Mucosa of rectum (tissue), 2 donors: ENCODE measurements around the gene ATPAF2.

Experiments used
- H3K27ac ChIP-seq, 2 donors: one replicate each; pipeline ENCODE4 v1.7.0; 2013; ENCODE audit warnings: inconsistent platforms in 2 of 2, low read depth in 2 of 2, low read length in 2 of 2
- H3K27me3 ChIP-seq, 2 donors: one replicate each; pipeline ENCODE4 v1.7.0; 2013; ENCODE audit warnings: low read length in 2 of 2; ENCODE audit not compliant: control insufficient read depth in 2 of 2, insufficient read depth in 2 of 2
- H3K36me3 ChIP-seq, 2 donors: one replicate each; pipeline ENCODE4 v1.7.0; 2013; ENCODE audit warnings: low read length in 2 of 2; ENCODE audit not compliant: control insufficient read depth in 2 of 2, insufficient read depth in 2 of 2
- H3K4me1 ChIP-seq, 2 donors: one replicate each; pipeline ENCODE4 v1.7.0; 2013; ENCODE audit warnings: low read length in 2 of 2, mild to moderate bottlenecking in 1 of 2; ENCODE audit not compliant: control insufficient read depth in 2 of 2, insufficient read depth in 2 of 2
- H3K4me3 ChIP-seq, 2 donors: one replicate each; pipeline ENCODE4 v1.7.0; 2013; ENCODE audit warnings: low read length in 2 of 2
- H3K9ac ChIP-seq, 2 donors: one replicate each; pipeline ENCODE4 v1.7.0; 2013; ENCODE audit warnings: low read length in 2 of 2, low read depth in 1 of 2, mild to moderate bottlenecking in 1 of 2
- H3K9me3 ChIP-seq, 2 donors: one replicate each; pipeline ENCODE4 v1.7.0; 2013; ENCODE audit warnings: low read length in 2 of 2; ENCODE audit not compliant: control insufficient read depth in 2 of 2
- donor health status: healthy.
- donor health status: Normal muscosa, but diverticular disease.

Gene ATPAF2

DNA sequence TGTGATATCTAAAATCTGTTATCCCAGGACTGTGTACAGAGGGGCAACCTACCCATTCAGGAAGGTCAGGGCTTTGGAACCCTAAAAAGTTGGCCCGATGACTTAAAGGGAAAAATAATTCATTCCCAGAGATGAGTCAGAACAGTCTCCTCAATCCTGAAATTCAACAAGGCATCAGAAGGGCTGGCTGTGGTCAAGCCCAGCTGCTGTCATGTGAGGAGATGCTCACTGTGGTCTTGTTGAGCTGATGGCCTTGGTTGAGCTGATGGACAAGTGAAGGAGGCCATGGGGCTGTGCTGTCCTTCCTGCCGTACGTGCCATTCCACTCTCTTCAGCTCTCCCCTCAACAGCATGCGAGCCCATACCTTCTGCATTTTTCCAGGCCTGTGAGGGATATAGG, 27.9 kb upstream of the ATPAF2 start:
- Histone ChIP-seq H3K9ac (no peak overlapping the region), H3K36me3 (peaks cover 10 to 27% of the 10 kb centered on the region in 2 donors), H3K4me3 (no peak overlapping the region), H3K4me1 (peaks cover 0 to 3% of the 10 kb centered on the region in 2 donors), H3K9me3 (no peaks in the 10 kb centered on the region), H3K27ac (no peak overlapping the region), H3K27me3 (no peaks in the 10 kb centered on the region)

- H3K9ac ChIP-seq = no peak overlapping the region
- H3K27ac ChIP-seq = no peak overlapping the region
- peaks cover 20 to 32% of the 10 kb centered on the region in 2 donors for H3K36me3 ChIP-seq
- no peaks in the 10 kb centered on the region for H3K9me3 ChIP-seq
- no peaks in the 10 kb centered on the region for H3K4me1 ChIP-seq
- H3K4me3 ChIP-seq = no peak overlapping the region
- no peaks in the 10 kb centered on the region for H3K27me3 ChIP-seq
Observed at GRCh38 chr17:18065546-18065945, 26.6 kb upstream of the ATPAF2 start.

GRCh38 chr17:18064053-18064452, 25.1 kb upstream of the ATPAF2 start:
- no peaks in the 10 kb centered on the region for H3K27me3 ChIP-seq
- H3K9me3 ChIP-seq = no peaks in the 10 kb centered on the region
- H3K9ac ChIP-seq = no peak overlapping the region
- no peak overlapping the region for H3K27ac ChIP-seq
- no peaks in the 10 kb centered on the region for H3K4me1 ChIP-seq
- no peak overlapping the region for H3K4me3 ChIP-seq
- H3K36me3 ChIP-seq = peaks cover 24 to 38% of the 10 kb centered on the region in 2 donors

DNA sequence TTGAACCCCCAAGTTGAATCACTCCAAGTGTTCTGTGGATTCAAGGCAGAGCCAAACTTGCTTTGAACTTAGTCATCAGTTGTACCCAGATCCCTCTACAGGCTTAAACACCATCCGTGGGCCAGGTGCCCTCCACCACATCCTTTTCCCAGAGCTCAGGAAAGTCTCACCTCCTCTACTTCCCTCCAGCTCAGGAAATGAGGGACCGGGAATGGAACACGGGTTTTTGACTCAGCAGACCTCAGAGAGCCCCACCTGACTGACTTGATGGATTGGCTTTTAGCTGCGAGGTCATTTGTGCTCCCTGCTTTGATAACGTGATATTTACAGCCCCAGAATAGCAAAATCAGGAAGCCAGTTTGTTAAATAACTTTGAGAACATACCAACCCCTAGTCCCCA, 20.3 kb upstream of the ATPAF2 start:
- H3K9ac ChIP-seq = no peak overlapping the region
- peaks cover 23 to 40% of the 10 kb centered on the region in 2 donors for H3K36me3 ChIP-seq
- no peaks in the 10 kb centered on the region for H3K9me3 ChIP-seq
- no peaks in the 10 kb centered on the region for H3K27me3 ChIP-seq
- no peak overlapping the region for H3K4me3 ChIP-seq
- no peak overlapping the region for H3K27ac ChIP-seq
- no peaks in the 10 kb centered on the region for H3K4me1 ChIP-seq

- H3K36me3 ChIP-seq = peaks cover 13 to 33% of the 10 kb centered on the region in 2 donors
Observed at GRCh38 chr17:18056214-18056613, 17.2 kb upstream of the ATPAF2 start.

GRCh38 chr17:18055597-18055996, 16.6 kb upstream of the ATPAF2 start:
- peaks cover 9 to 29% of the 10 kb centered on the region in 2 donors for H3K36me3 ChIP-seq
- H3K4me3 ChIP-seq = no peak overlapping the region
- no peak overlapping the region for H3K27ac ChIP-seq
- no peaks in the 10 kb centered on the region for H3K9me3 ChIP-seq
- H3K9ac ChIP-seq = no peak overlapping the region
- H3K4me1 ChIP-seq = no peaks in the 10 kb centered on the region
- no peaks in the 10 kb centered on the region for H3K27me3 ChIP-seq

More at GRCh38 chr17:18056214-18056613, 17.2 kb upstream of the ATPAF2 start:
- no peak overlapping the region for H3K27ac ChIP-seq
- no peaks in the 10 kb centered on the region for H3K9me3 ChIP-seq
- H3K9ac ChIP-seq = no peak overlapping the region
- H3K4me3 ChIP-seq = no peak overlapping the region
- no peaks in the 10 kb centered on the region for H3K4me1 ChIP-seq
- no peaks in the 10 kb centered on the region for H3K27me3 ChIP-seq

DNA sequence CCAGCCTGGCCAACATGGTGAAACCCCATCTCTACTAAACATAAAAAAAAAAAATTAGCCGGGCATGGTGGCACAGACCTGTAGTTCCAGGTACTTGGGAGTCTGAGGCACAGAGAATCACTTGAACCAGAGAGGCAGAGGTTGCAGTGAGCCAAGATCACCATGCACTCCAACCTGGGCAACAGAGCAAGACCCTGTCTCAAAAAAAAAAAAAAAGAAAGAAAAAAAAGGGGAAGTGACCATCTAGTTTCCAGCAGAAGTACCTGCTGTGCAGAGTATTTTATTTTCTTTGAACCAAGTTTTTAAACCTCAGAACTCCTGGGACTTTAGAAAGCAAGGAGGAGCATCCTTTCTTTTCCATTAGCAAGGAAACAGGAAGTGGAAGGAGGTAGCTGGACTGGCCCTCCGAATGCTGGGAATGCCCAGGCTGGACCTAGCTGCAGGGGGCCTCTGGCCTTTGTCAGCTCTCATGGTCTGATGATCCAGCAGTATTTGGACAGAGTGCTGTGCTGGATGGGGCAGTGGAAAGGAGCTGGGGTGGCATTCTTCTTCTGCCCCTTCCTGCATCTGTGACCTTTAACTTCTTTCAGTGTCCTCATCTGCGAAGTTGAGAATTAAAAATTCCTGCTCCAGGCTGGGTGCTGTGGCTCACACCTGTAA, 6.9 kb upstream of the ATPAF2 start:
- H3K27ac ChIP-seq = no peak overlapping the region
- peaks cover 6 to 7% of the 10 kb centered on the region in 2 donors for H3K36me3 ChIP-seq
- peaks cover 1% of the 10 kb centered on the region in 2 donors for H3K4me1 ChIP-seq
- H3K9ac ChIP-seq = no peak overlapping the region
- no peak overlapping the region for H3K4me3 ChIP-seq
- no peaks in the 10 kb centered on the region for H3K9me3 ChIP-seq
- H3K27me3 ChIP-seq = no peaks in the 10 kb centered on the region

GRCh38 chr17:18044609-18045008, 5.6 kb upstream of the ATPAF2 start:
- H3K36me3 ChIP-seq = peaks cover 6 to 7% of the 10 kb centered on the region in 2 donors
- no peaks in the 10 kb centered on the region for H3K9me3 ChIP-seq
- no peaks in the 10 kb centered on the region for H3K27me3 ChIP-seq
- peaks cover 10 to 11% of the 10 kb centered on the region in 2 donors for H3K4me1 ChIP-seq
- H3K4me3 ChIP-seq = no peak overlapping the region
- H3K27ac ChIP-seq = no peak overlapping the region
- H3K9ac ChIP-seq = no peak overlapping the region

DNA sequence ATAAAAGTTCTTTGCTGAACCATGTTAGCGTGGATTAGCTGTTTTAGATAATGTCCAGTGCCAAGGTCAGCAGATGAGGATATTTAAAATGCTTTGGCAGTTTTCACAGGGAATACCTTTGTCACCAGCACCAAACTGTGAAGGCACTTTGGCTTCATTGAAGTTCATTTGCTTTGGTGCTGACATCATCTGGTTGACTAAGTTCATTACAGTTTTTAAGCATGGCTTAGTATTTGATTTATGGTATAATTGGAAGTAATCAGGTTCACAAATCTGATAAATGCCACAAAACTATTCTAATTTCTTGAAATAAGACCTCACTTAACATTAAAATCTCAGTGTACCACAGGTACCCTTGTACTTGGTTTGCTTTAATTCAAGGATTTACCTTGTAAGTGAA, 4.5 kb upstream of the ATPAF2 start:
- Histone ChIP-seq H3K4me3 (no peak overlapping the region), H3K36me3 (peaks cover 6 to 7% of the 10 kb centered on the region in 2 donors), H3K9ac (no peak overlapping the region), H3K27me3 (no peaks in the 10 kb centered on the region), H3K9me3 (no peaks in the 10 kb centered on the region), H3K4me1 (peaks cover 10 to 11% of the 10 kb centered on the region in 2 donors), H3K27ac (no peak overlapping the region)

- peaks cover 15 to 16% of the 10 kb centered on the region in 2 donors for H3K4me1 ChIP-seq
- H3K27ac ChIP-seq = no peak overlapping the region
- H3K27me3 ChIP-seq = no peaks in the 10 kb centered on the region
- no peak overlapping the region for H3K9ac ChIP-seq
- no peak overlapping the region for H3K4me3 ChIP-seq
- H3K36me3 ChIP-seq = peaks cover 6 to 7% of the 10 kb centered on the region in 2 donors
- no peaks in the 10 kb centered on the region for H3K9me3 ChIP-seq
Observed at GRCh38 chr17:18042983-18043382, 4.0 kb upstream of the ATPAF2 start.
